COLO668 (cell line): ENCODE results near the gene KDM3A.
A peak's percentile ranks its signal among the peaks of the same experiment; 100 is the strongest.

Source experiments
- DNase-seq: peaks from one replicate; lab custom pipeline; 2025; ENCODE audit not compliant: unreplicated experiment; lab: John Stamatoyannopoulos, UW

The KDM3A gene, protein sequence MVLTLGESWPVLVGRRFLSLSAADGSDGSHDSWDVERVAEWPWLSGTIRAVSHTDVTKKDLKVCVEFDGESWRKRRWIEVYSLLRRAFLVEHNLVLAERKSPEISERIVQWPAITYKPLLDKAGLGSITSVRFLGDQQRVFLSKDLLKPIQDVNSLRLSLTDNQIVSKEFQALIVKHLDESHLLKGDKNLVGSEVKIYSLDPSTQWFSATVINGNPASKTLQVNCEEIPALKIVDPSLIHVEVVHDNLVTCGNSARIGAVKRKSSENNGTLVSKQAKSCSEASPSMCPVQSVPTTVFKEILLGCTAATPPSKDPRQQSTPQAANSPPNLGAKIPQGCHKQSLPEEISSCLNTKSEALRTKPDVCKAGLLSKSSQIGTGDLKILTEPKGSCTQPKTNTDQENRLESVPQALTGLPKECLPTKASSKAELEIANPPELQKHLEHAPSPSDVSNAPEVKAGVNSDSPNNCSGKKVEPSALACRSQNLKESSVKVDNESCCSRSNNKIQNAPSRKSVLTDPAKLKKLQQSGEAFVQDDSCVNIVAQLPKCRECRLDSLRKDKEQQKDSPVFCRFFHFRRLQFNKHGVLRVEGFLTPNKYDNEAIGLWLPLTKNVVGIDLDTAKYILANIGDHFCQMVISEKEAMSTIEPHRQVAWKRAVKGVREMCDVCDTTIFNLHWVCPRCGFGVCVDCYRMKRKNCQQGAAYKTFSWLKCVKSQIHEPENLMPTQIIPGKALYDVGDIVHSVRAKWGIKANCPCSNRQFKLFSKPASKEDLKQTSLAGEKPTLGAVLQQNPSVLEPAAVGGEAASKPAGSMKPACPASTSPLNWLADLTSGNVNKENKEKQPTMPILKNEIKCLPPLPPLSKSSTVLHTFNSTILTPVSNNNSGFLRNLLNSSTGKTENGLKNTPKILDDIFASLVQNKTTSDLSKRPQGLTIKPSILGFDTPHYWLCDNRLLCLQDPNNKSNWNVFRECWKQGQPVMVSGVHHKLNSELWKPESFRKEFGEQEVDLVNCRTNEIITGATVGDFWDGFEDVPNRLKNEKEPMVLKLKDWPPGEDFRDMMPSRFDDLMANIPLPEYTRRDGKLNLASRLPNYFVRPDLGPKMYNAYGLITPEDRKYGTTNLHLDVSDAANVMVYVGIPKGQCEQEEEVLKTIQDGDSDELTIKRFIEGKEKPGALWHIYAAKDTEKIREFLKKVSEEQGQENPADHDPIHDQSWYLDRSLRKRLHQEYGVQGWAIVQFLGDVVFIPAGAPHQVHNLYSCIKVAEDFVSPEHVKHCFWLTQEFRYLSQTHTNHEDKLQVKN (N-terminal part only)

GRCh38 chr2:86440631-86441391 lies at the start of gene KDM3A:
TSS of gene KDM3A (plus strand) at chr2:86441371. CDS start at chr2:86442048, 677 bp downstream.
- DNase-seq = peak; percentile 99

DNA sequence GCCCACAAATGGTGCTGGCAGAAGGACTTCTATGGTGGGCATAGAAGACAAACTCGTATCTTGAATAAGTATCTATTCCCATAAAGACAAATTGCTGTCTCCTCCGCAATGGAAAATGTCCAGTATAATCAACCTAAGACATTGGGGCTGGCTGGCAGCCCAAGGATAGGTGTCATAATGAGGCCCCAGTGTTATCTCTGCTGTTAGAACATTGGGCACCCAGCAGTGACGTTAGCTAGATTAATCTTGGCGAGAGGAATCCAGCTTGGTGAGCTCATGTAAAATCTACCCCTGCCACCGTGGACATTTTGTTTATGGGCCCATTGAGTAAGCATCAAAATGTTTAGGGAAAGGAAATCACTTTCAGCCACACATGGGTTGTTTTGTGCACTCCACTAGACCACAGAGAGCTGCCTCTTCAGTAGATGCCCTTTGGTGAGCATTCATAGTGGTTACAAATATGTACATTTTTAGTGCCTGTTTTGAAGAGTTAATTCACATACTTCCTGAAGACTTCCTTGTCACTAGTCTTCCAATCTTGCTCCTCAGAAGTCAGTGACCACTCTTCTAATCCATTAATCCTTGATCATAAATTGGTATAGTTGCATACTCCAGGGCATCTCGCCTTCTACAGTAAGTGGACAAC lies 48.2 kb upstream of the KDM3A start:
- DNase-seq = no peak

DNA sequence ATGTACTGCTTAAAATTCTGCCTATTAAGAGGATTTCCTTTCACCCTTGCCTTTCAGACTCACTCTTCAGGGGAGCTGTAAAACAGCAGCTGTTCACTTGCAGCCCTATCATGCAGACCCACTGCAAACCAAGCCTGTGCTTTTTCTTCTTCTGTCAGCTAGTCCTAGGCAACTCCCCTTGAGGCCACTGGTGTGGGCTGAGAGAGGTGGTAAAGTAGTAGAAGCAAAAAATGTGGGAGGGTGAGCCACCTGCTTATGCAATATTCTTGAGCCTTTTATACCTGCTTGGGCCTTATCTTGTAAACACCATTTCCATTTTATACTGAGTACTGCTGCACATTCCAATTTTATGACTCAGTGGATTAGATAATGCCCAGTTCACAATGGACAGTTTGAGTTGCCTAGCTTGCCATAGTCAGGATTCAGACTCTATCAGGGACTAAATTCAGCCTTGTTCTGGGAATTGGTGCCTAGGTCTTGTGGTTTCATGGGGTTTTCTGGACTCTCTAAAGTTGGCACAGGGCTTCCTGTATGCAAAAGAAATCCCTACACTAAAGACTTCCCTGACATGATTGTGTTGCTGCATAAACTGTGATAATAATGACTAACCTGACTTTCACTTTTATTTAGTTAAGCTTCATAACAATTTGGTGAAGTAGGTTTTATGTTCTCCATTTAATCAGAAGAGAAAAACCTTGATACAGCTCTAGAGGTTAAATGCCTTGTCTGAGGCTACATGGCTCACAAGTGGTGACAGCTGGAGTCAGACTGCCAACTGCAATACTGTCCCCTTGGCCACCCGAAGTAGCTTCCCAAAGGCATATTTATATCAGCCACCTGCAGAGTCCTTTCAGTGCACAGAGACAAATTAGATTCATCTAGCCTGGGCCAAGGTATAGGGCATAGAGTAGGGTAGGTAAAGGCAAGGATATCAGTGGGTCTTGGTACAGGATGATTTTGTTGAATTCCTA lies 47.4 kb upstream of the KDM3A start:
- no peak for DNase-seq

- peak; percentile 8 for DNase-seq
Observed at GRCh38 chr2:86396291-86396785, 44.8 kb upstream of the KDM3A start.

DNA sequence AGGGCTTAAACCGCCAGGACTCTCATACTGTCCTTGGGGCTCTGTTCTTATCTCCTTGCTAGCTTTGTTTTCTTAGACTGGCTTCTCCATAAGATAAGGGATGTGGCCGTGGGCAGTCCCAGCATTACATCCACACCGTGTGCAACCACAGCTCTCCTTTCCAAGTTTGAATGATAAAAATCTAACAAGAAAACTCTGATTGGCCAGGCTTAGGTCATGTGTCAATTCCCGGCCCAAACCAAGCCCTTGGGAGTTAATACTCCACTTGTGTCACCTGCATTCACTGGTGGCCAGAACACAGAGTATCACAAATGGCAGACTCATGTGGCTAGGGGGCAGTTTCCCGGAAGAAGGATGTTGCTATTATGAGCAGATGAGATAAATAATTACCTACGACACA lies 43.2 kb upstream of the KDM3A start:
- DNase-seq = no peak

GRCh38 chr2:86398500-86399474 lies 42.4 kb upstream of the KDM3A start:
- DNase-seq = no peak

DNA sequence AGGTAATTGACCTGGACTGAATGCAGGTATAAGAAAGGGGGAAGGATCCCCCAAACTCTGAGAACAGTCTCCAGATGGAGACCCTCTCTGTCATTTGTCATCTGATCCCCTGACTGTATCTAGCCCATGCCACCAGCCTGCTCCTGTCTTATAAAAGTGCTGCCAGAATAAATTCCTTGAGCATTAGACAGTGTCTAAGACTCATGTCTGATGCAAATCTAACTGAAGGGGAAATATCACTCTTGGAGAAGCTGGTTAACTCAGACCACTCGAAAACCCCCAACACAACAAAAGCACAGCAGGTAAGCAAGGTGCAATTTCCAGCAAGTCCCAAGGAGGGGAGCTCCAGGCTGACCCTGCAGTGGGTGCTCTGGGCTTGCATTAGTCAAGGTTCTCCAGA lies 40.9 kb upstream of the KDM3A start:
- no peak for DNase-seq

DNA sequence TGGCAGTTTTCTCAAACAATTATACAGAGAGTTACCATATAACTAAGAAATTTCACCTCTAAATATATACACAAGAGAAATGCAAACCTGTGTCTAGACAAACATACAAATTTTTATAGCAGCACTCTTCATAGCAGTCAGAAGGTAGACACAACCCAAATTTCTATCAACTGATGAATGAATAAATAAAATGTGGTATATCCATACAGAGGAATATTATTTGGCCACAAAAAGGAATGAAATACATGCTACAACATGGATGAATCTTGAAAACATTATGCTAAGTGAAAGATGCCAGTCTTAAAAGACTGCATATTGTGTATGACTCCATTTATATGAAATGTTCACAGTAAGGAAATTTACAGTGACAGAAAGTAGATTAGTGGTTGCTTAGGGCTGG lies 30.6 kb upstream of the KDM3A start:
- no peak for DNase-seq

GRCh38 chr2:86411396-86411795 lies 29.8 kb upstream of the KDM3A start:
- DNase-seq = no peak

DNA sequence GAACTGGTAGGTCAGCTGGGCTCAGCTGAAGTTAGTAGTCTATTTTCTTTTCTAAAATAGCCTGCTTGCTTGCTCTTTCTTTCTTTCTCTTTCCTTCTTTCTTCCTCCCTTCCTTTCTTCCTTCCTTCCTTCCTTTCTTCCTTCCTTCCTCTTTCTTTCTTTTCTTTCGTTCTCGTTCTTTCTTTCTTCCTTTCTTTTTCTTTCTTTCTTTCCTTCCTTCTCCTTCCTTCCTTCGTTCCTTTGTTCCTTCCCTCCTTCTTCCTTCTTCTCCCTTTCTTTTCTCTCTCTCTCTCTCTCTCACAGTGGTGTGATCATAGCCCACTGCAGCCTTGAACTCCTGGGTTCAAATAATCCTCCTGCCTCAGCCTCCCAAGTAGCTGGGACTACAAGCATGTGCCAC lies 29.2 kb upstream of the KDM3A start:
- DNase-seq = no peak

DNA sequence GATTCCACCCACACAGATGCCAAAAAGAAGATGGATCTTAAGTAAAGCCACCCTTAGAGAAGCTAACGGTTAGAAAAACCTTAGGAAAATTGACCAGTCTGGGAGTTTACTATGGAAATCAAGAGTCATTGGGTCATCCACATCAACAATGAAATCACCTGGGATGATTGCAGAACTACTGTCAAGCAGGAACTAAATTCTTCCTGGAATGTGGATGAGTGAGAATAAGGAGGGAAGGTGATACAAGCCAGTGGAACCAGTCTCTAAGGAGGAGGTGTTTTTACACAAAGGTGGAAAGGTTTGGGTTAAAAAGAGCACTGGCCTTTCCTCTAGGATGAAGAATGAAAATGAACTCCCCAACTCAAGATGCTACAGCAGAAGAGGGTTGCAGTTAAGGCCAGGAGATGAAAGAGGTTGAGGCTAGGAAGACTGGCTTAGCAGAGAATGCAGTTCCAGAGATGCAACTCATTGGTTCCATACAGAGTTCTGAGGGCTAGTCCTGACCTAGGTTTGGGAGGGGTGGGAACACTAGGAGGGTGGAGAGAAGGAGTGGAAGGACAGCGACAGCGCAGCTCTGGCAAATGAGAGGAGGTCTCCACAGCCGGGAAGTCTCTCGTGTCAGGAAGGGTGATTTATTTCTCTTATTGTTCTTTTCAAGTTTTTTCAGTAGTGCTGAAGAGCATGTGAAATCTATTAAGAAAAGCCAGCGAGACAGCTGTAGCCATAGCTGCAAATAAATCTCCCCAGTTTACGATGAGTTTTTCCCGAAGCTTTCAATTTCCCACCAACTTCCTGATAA lies 27.7 kb upstream of the KDM3A start:
- DNase-seq = no peak

- DNase-seq = peak; percentile 33
Observed at GRCh38 chr2:86414996-86415395, 26.2 kb upstream of the KDM3A start.

DNA sequence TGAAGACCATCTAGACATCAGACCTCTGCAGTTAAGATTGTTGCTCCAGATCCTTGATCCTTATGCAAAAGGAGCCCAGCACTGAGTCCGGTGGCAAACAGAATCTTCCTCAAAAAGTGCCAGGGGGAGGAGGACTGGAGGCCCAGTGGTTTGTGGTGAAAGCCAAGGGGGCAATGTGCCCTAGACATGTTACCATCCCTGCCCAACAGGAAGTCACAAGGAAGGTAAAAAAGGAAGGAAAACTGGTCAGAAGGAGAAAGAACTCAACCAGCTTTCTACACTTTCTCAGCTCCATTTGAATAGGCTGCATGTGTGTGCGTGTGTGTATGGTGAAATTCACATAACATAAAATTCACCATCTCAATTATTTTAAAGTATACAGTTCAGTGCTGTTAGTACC lies 25.0 kb upstream of the KDM3A start:
- no peak for DNase-seq

GRCh38 chr2:86417961-86418360 lies 23.2 kb upstream of the KDM3A start:
- no peak for DNase-seq

GRCh38 chr2:86420913-86421312 lies 20.3 kb upstream of the KDM3A start:
- DNase-seq = no peak

DNA sequence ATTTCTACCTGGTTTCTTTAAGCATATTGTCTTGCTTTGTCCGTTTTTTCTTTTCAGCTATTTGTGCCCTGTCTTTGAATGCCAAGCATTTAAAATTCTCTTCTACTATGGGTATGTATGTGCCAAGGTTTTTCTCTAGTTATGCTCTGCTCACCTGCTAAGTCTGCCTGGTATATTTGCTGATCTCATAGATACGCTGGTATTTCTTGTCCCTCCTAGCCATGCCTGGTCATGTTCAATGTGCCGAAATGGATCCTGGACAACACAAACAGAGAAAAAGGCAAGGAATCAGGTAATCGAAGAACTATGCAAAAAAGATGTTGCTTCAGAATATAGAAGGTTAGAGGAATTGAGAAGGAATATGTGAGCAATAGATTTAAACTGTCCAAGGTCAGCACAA lies 14.9 kb upstream of the KDM3A start:
- no peak for DNase-seq

- DNase-seq = no peak
Observed at GRCh38 chr2:86429335-86429734, 11.8 kb upstream of the KDM3A start.
